Jurkat, Clone E6-1 (cell line): ENCODE measurements around the gene PPEF2. TPM values are rescaled to one million over a fixed set of nuclear protein-coding genes. Genes with fewer than 3 reads are reported as not detected.
"Not testable (repeated sequence)": the region's sequence is repeated elsewhere in the genome, so short reads cannot be mapped to it uniquely, and the experiment has no call there.

ENCODE experiments used
- DNase-seq: peaks from one replicate; pipeline ENCODE4 v3.0.0-alpha.2; 2011; ENCODE audit warnings: low read depth, low spot score
- H3K4me3 ChIP-seq: 2 replicates; pipeline ENCODE4 v1.5.1; 2011; ENCODE audit warnings: mild to moderate bottlenecking, low read length, control low read depth, moderate library complexity
- polyA plus RNA-seq: library from polyadenylated mRNA; unstranded; fragments of >200 nt; gene quantifications from one replicate; pipeline ENCODE4 v1.2.1, GENCODE V29; 2012; ENCODE audit warnings: missing spikeins; ENCODE audit not compliant: insufficient read length, insufficient read depth

The PPEF2 gene
- not detected for polyA plus RNA-seq

DNA sequence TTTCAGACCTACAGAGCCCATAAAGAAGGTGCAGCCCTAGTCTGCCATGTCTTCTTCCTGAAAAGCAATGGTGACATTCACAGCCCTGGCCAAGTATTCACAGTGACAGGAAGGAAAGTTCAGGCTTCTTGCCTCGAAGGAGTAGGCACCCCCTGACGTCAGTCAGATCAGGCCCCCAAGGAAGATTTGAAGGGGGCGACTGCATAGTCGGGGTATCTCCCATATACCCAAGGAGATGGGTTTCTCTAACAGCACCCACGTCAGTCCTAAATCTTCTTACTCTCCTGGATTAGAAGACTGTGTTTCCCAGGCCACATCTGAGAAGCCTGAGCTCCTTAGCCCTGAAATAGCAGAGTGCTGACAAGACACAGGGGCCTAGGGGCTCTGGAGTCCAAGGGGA lies at the start of gene PPEF2:
TSS of gene PPEF2 (minus strand) at position 101 of the 400 bp plus-strand sequence. CDS start 6,127 bp downstream, outside the sequence.
- no peak within 1 kb of the TSS for H3K4me3 ChIP-seq
- DNase-seq, result no peak

- DNase-seq, result no peak
- no peak overlapping the region for H3K4me3 ChIP-seq
Observed at GRCh38 chr4:75950213-75950815, 48.1 kb upstream of the PPEF2 start.

GRCh38 chr4:75948822-75949444 lies 46.7 kb upstream of the PPEF2 start:
- no peak overlapping the region for H3K4me3 ChIP-seq
- DNase-seq, result no peak

DNA sequence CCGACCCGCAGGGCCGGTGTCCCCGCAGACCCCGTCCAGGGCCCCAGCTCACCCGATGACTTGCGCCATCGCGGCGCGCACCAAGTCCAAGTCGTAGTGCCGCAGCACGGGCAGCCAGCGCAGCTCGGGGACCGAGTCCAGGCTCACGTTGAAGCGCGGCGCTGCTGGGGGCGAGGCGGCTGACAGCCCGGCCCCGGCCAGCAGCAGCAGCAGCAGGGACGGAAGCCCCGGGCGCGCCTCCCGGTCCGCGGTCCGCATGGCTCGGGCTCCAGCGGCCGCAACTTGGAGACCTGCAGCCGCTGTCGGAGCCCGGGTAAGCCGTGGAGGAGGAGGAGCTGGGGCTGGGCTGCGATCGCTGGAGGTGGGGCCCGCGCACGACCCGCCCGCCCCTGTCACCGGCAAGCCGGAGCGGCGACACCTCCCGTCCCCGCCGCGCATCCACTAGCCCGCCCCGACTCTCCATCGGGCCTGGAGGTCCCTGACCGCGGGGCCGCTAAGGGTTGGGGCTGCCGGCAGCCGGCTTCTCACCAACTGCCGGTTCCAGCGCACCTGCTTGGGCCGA lies 38.5 kb upstream of the PPEF2 start, which contains the start of gene NAAA:
TSS of gene NAAA (minus strand) at position 322 of the 562 bp plus-strand sequence. CDS start at position 258, 64 bp downstream.
- peak; percentile 25 for DNase-seq
- peak within 1 kb of the TSS; percentile 80 for H3K4me3 ChIP-seq

- DNase-seq, result peak; percentile 26
- H3K4me3 ChIP-seq, result peak overlapping the region; percentile 80
Observed at GRCh38 chr4:75939890-75940691, 37.8 kb upstream of the PPEF2 start.

DNA sequence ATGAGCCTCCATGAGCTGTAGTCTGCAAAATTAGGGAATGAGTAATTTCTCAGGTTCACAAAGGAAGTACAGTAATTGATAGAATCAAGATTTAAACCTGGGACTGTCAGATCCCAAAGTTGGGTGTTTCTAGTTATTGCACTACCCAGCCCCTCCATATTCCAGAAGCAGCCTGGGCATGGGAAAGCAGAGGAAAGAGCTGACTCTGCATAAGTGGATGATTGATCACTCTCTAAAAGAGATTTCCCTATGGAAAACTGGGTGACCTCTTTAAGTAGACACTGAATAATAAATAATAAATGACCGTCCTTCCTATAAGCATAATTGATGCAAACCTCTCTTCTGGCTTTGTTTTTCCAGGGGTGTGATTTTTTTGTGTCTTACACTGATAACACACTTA lies 33.4 kb upstream of the PPEF2 start:
- H3K4me3 ChIP-seq, result no peak overlapping the region
- no peak for DNase-seq

DNA sequence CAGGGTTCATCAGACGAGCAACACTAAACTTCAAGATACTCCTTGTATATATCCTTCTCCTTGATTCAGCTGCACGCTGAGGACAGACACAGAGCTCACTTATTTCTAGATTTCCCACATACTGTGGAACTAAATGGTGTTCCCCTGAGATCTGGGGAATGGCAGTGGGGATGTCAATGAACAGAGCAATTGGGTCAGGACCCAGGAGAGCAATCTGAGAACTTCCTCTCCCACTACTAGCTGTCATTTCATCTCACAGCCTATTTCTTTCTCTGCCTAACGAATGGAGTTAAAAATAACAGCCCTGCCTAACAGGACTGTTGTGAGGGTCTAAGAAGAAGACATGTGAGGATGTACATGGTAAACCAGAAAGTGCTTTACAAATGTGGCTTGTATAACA lies 27.9 kb upstream of the PPEF2 start:
- no peak for DNase-seq
- no peak overlapping the region for H3K4me3 ChIP-seq

DNA sequence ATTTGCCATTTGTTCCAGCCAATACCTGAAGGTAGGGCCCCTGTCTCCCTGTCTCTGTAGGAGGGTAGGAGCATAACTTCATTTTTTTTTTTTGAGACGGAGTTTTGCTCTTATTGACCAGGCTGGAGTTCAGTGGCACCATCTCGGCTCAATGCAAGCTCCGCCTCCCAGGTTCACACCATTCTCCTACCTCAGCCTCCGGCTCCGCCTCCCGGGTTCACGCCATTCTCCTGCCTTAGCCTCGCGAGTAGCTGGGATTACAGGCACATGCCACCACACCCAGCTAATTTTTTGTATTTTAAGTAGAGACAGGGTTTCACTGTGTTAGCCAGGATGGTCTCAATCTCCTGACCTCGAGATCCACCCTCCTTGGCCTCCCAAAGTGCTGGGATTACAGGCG lies 22.7 kb upstream of the PPEF2 start:
- not testable (repeated sequence) for DNase-seq, H3K4me3 ChIP-seq

DNA sequence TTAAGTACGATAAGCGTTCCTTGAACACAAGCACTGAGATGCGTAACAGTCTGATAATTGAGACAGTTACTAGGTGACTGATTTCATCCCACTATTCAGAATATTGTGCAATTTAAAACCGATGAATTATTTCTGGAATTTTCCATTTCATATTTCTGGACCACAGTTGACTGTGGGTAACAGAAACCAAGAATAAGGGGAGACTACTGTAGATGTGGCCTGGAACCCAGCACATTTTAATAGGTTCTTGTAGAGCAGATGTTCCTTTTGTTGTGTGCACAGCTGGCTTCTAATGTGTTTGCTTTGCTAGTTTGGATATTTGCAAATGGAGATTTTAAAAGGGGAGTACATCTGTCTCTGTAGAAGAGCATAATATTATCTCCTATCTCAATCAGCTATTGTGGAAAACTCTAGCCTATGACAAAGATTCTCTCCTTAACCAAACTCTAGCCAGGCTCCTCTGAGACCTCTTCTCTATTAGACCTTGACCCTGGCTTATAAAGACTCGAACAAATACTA lies 22.1 kb upstream of the PPEF2 start:
- no peak for DNase-seq
- no peak overlapping the region for H3K4me3 ChIP-seq

DNA sequence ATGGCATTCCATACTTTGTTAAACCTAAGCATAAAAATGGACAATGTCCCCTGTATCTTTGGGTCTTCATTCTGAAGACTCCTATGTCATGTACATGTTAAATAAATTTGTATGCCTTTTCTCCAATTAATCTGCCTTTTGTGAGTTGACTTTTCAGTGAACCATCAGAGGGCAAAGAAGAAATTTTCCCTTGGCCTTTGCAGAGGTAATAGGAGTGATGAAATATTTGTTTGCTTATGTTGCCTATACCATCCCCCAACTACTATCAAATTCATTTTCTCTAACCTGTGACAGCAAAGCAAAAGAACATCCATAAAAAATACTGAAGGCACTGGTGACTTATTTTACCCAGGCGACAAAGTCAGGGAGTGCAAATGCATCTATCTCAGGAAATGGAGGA lies 20.3 kb upstream of the PPEF2 start:
- no peak overlapping the region for H3K4me3 ChIP-seq
- DNase-seq, result no peak

DNA sequence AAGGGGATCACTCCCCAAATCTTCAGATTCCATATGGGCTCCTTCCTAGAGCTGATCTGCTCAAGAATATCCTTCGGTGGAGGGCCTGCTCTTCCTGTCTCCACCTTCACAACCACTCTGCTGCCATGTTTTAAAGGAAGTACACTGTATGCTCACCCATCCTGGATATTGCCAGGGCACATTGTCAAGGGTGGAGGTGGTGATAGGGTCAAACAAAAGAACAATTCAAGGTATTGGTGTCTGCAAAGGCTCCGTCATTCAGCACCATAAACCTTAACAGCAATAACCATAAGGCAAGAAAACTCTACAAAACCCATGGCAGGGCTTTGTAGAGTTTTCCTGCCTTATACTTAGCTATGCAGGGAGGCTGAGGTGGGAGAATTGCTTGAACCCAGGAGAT lies 19.7 kb upstream of the PPEF2 start:
- no peak for DNase-seq
- H3K4me3 ChIP-seq, result no peak overlapping the region

- no peak for DNase-seq
- no peak overlapping the region for H3K4me3 ChIP-seq
Observed at GRCh38 chr4:75920327-75920726, 18.1 kb upstream of the PPEF2 start.

- no peak for DNase-seq
Observed at GRCh38 chr4:75919920-75920319, 17.7 kb upstream of the PPEF2 start.

DNA sequence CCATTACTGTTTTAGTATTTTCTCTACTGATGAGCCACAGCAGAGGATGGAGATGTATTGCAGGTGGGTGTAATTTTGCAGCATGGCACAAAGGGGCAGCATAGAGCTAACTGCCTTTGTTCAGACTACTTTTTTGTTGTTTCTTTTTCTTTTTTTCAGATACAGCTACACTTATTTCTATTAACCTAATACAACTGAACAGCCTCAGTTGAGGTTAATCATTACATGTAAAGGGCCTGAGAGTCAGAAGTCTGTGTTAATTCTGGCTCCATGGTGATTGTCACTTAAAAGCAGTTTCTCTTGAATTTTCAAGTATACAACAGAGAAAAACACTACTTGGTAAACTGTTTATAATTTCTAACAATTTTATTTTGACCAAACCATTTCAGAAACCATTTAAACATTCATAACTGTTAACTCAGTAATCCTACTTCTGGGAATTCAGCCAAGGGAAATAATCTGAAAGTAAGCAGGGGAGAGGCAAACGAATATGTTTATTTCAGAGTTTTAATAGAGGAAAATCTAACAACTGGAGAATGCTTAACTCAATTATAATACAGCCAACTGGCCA lies 13.9 kb upstream of the PPEF2 start:
- H3K4me3 ChIP-seq, result no peak overlapping the region
- peak; percentile 37 for DNase-seq

More at GRCh38 chr4:75919920-75920319, 17.7 kb upstream of the PPEF2 start:
- H3K4me3 ChIP-seq, result no peak overlapping the region

GRCh38 chr4:75912968-75913367 lies 10.7 kb upstream of the PPEF2 start:
- DNase-seq, result no peak

DNA sequence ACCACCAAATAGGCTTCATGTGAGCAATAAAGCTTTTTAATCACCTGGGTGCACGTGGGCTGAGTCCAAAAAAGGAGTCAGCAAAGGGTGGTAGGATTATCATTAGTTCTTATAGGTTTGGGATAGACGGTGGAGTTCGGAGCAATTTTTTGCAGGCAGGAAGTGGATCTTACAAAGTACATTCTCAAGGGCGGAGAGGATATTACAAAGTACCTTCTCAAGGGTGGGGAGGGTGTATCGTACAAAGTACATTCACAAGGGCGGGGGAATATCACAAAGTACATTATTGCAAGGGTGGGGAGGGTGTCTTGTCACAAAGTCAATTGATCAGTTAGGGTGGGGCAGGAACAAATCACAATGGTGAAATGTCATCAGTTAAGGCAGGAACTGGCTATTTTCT lies 8.6 kb upstream of the PPEF2 start:
- DNase-seq, H3K4me3 ChIP-seq: not testable (repeated sequence)

More at GRCh38 chr4:75912968-75913367, 10.7 kb upstream of the PPEF2 start:
- no peak overlapping the region for H3K4me3 ChIP-seq

DNA sequence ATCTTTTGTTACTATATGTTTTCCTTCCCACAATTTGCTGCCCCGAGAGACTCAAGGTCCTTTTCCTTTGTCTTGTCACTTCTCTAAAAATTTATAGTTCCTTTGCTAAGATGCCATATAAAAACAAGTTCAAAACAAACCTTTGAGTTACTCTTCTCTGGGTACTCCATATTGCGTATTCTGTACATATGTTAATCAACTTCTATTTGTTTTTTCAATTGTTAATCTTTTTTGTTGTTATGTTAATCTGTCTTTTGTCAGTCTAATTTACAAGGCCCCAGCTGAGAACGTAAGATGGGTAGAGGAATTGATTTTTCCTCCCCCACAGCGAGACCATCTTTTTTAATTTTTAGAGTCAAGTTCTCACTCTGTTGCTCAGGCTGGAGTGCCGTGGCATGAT lies 7.2 kb upstream of the PPEF2 start:
- DNase-seq, result no peak
- no peak overlapping the region for H3K4me3 ChIP-seq

DNA sequence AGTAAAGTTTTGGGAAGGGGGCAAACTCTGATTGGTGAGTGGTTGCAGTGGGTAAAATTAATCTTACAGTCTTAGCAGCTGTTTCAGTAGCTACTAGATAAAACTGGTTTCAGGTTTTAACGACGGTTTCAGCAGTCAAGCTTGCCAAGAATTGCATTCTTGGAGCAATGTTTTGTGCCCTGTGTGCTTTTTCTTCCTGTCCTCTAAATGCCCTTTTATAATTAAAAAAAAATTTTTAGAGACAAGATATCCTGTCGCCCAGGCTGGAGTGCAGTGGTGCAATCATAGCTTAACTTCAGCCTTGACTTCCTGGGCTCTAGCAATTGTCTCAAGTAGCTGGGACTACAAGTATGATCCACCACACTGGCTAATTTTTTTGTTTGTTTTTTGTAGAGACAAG lies 6.3 kb upstream of the PPEF2 start:
- no peak overlapping the region for H3K4me3 ChIP-seq
- no peak for DNase-seq

DNA sequence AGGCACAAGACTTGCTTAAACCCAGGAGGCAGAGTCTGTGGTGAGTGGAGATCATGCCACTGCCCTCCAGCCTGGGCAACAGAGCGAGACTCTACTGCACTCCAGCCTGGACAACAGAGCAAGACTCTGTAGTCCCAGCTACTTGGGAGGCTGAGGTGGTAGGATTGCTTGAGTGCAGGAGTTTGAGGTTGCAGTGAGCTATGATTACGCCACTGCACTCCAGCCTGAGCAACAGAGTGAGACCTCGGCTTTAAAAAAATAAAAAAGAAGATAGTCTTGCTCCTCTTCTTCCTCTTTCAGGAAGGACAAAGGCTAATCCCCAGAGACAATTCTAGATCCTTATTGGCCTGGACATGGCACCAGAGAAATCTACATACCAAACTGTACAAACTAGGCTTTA lies 5.7 kb upstream of the PPEF2 start:
- DNase-seq, result no peak
- no peak overlapping the region for H3K4me3 ChIP-seq
